ENCODE data around the gene SLC14A1.

The SLC14A1 gene

DNA sequence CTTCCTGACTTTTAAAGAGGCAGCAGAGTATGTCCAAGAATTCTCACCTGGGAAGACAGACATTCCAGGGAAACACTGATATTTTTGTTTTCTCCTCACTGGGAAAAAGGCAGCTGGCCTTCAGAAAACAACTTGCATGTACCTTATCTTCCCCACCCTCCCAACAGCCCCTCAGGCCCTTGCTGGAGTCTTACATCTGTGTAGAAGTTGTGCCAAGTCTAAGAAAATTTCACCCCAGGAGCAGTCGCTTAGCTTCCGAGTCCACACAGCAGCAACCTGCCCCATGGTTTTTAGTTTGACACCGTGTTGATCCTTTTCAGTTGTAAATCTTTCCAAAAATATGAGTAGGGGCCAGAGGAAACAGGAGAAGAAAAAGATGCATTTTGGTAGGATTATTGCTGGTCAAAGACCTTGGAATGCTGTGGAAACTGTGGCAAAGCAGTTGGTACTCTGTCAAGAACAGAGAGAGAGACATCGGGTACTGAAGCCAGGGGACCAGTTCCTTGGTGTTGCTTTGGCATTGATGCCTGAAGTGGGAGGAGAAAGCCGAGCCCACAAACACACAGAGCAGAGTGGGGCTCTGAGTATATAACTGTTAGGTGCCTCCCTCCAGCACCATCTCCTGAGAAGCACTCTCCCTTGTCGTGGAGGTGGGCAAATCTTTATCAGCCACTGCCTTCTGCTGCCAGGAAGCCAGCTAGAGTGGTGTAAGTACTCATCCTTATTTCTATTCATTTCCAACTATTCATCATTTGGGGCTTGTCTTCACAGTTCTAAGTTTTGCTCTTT, at the start of gene SLC14A1:
Gene SLC14A1 (plus strand): TSS at position 615 of the 789 bp plus-strand sequence. CDS start 6,140 bp downstream, outside the sequence.
- no peak for DNase-seq

DNA sequence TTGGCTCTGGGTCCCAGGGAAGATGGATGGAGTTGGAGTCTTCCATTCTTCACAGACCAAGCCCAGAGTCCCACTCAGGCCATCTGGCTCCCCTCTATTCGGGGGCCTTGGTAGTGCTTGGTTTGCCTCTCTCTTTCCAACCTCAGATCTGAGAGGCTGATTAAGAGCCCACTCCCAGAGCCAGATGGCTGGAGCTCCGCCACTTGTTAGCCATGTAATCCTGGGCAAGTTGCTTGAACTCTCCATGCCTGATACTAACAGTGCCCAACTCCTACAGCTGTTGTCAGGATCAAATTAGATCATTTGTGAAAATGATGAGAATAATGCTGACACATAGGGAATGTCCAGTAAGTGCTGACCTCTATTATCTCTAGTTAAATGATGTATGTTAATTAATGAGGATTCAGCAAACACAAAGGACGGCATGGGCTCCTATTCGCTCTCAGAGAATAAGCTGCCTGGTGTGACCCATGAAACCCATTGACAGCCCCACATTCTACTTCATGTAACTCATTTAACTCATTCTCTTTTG, 46.6 kb upstream of the SLC14A1 start:
- no peak for DNase-seq

DNA sequence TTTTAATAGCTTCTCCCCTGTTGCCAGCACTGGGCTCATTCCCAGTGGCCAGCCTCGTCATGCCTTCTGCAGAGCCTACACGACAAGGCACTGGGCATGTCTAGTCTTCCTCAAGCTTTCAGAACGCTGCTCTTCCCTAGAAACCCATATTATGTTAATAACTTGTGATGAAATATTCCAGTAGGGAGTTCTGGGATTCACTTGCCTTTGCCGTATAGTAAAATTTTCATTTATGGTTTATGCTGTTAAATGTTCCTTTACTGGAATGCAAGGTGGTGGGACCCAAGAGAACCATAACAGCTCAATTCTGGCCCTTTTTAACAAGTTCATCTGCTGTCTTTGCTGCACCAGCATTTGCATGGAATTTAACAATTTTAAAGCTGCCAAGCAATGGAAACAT, 45.5 kb upstream of the SLC14A1 start:
- no peak for DNase-seq

DNA sequence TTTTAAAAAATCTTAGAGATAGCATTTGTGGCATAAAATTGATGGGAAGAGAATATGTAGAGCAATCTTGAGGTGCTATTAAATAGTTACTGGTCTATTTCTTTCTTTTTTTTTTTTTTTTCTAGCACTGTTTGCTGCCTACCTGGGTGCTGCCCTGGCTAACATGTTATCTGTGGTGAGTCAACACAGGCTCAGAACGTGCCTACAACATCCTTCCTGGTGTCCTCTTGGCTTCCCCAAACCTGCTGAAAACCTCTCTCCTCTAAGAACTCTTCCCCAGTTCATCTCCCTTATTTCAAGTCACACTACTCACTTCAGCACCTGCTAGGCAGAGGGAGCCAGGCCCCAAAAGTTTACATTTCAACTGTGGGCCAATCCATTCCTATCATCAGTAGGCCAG, 45.1 kb upstream of the SLC14A1 start:
- no peak for DNase-seq

DNA sequence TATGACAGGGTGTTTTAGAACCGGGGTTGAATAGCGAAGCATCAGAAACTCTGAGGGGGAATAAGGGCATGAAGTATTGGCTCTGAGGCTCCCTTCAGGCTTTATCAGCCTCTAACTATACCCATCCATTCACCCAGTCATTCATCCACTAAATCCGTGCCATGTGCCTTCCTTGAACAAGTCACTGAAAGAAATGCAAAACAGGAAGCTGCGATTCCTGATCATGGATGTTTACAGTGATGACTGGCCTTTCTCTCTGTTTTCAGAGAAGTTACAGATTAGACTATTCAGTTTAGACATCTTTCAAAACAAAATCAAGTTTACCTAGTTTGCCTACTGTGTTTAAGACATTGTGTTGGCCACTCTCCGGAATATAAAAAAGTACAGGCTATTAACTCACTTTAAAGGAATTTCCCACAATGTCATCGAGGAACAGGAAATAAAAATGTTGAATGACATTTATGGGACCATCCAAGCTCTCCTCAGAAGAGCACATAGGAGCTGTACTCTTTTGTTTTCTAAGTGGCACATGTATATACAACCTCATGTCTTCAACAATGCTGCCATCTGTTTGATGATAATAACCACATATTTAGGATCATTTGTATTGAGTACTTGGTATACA, 43.8 kb upstream of the SLC14A1 start:
- no peak for DNase-seq

DNA sequence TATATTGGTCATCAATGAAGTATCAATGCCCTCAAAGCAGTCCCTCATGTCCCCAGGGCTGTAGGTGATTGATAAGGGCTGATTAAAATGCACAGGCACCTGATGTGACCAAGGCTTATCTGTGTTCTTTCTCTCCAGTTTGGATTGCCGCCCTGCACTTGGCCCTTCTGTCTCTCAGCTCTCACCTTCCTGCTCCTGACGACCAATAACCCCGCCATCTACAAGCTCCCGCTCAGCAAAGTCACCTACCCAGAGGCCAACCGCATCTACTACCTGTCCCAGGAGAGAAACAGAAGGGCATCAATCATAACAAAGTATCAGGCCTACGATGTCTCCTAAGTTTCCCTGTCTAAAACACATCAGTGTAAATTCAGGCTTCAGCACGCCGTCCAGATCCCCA, 41.8 kb upstream of the SLC14A1 start:
- DNase-seq = no peak

DNA sequence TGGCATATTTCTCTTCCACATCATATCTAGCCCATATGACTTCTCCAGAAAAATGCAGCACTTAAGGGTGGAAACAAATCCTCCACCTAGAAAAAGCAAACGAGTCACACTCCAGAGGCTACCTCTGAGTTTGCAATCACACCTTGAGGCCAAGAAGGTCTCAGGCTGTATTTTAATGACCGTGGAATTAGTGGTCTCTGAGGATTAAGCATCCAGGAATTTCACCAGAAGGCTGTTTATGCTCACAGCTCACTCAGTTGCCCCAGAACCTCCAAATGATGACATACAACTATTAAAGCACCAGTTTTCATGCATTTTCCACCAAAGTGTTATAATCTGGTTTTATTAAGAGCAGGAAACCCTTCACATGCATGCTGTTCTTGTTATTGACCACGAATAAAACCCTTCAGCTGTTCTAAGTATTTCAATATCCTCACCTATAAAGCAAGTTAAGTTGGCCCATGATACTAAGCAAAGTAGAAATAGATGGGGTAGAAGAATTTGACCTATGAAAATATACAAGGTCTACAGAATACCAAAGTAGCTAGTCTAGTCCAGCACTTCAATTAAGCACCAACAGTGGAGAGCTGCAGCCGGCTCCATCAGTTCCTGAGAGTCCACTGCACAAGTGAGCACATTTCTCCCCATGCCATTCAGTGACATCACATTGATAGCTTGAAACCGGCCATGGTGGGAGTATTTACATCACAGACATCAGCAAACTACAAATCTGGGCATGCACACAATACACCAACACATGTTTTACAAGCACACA, 39.5 kb upstream of the SLC14A1 start:
- DNase-seq = no peak

DNA sequence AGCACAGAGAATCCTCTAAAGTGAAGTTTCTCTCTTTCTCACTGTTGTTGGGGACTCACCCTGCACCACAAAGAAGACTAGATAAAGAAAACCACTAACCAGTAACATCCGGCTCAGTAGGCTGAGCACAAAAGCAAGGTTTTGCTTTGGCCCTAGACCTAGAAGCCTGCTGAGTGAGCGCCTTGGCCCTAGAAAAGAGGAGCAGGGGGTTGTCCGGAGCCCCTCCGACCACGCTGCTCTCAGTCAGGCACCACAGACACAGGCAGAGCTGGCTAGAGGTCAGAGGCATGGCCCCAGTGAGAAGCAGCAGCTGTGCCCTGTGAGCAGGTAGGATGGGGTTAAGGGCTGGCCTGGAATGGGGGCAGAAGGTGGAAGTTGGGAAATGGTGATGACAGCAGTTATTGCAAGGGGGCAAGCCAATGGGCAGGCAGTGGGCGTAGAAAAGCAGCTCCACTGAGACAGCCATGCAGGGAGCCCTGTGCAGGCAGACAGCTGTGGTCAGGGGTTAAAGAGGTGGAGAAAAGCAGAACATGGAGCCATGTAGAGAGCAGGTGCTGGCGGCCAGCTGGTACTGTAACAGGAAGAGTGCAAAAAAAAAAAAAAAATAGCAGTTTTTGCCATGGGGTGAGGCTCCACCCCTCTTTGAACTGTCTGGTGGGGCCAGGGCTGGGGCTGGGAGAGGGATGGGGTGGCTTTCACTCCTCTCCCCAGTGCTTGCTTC, 36.9 kb upstream of the SLC14A1 start:
- no peak for DNase-seq

DNA sequence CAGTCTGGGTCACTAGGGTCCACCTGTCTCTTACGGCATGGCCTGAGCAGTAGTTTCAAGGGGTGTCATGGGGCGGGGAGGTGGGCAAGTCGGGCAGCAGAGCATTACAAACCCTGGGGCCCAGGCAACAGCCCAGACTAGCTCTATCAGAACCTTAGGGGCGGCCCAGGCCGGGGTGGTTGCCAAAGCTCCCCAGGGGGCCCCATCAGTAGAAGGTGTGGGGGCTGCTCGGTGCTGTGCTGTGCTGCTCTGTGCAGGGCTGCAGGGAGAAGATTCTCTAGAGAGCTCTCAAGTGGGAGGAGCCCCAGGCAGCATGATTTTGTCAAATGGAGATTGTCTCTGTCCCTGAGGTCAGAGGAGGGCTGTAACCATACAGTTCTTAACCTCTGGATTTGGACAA, 36.4 kb upstream of the SLC14A1 start:
- DNase-seq = no peak

DNA sequence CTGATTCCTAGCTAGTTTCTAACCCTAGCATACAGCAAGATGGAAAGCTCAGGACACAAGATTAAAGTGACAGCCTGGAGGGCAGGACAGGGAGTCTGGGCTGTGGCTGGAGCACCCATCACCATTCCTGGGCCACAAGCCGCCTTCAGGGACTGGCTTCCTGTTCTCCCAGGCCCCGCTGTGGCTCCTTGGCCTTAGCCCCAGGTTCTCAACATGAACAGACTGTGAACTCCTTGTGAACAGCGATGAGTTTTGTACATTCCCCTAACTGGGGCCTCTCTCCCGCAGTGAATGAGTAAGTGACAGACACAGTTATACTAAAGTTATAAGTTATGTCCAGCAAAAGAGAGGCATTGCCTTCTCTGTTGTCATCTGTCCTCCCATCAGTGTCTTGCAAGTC, 35.9 kb upstream of the SLC14A1 start:
- no peak for DNase-seq

DNA sequence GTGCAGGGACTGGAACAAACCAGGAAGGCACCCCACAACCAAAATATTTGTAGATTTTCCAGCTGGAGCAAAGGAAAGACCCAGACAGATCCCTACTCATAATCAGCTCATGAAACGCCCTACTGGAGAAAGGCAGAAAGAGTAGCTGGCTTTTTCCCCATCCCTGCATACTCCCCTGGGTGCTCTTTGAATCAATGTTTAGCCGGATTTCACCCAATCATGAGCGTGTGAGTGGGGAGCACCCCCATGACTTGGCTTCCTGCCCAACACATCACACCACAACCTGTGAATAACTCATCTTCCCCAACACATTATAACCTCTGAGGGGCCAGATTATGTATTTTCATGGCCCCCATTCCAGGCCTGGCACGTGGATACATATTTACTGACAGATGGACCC, 35.1 kb upstream of the SLC14A1 start:
- no peak for DNase-seq

DNA sequence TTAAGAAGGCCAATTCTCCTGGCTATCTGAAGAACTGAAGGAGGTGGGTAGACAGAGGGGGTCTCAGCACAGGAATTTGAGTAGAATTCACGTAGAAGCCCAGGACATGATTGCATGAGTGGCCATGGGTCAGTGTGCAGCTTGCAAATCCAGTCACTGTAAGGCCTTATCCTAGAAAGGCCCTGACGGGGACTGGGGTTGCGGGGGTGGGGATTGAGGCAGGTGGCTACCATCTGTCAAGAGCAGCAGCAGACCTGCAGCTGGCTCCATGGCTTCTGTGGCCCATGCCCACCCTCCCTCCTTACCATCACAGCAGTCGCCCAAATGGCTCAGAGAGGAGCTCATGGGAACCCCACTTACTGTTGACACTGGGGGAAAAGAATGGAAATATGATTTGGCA, 34.6 kb upstream of the SLC14A1 start:
- no peak for DNase-seq

DNA sequence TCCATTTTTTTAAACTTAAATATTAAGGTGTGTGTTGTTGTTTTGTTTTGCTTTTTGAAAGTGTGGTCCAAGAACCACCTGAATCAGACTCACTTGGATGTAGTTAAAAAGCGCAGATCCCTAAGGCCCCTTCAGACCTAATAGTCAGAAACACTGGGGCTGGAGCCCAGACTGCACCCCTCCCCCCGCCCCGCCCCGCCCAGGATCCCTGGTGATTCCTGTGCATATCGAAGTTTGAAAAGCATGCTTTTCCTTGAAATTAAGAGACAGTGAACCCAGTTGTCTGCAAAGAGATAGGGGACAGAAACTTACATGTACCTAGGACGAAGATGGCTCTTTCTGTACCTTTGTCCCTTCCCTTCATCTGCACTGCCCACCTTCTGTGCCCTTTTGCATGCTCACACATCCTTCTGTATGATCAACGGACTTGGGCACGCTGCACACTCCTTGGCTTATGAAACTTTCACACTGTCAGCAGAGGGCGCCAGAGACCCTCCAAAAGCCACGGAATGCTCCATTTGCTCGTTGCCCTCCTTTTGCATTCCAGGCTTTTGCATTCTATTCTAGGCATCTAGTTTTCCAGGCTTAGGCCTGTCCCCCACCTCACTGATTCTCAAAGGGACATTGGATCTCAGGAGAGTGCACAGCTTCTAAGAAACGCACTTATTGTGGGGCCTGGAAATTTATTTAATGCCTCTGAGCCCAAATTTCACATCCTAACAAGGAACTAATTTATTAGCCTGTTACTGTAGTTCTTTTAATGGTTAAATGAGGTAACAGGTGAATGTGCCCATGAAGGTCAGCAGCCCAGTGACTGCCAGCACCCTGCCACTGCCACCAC, 32.8 kb upstream of the SLC14A1 start:
- DNase-seq = peak; percentile 29

DNA sequence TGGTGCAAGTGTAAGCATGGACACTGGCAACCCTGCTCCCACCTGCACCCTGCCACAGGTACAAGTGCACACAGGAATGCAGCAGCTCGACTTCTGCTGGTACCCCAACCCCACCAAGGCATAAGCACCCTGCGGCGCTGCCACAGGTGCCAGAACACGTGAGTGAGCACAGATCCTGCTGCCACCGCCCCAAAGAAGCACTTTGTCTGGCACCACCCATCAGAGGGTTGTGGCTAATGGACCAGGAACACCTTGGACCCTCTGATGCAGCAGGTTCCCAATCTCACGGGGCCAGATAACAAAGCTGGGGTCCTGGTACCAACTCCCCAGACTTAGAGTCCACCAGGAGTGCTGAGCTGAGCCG, 32.2 kb upstream of the SLC14A1 start:
- no peak for DNase-seq

DNA sequence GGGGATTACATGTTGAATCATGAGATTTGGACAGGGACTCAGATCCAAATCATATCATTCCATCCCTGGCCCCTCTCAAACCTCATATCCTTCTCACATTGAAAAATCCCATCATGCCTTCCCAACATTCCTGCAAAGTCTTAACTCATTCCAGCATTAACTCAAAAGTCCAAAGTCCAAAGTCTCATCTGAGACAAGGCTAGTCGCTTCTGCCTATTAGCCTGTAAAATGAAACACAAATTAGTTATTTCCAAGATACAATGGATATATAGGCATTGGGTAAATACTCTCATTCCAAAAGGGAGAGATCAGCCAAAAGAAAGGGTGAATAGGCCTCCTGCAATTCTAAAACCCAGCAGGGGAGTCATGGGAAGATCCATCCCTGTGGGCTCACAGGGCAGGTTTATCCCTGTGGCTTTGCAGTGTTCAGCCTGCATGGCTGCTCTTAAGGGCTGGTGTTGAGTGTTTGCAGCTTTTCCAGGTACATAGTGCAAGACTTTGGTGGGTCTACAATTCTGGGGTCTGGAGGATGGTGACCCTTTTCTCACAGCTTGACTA, 21.2 kb upstream of the SLC14A1 start:
- no peak for DNase-seq

DNA sequence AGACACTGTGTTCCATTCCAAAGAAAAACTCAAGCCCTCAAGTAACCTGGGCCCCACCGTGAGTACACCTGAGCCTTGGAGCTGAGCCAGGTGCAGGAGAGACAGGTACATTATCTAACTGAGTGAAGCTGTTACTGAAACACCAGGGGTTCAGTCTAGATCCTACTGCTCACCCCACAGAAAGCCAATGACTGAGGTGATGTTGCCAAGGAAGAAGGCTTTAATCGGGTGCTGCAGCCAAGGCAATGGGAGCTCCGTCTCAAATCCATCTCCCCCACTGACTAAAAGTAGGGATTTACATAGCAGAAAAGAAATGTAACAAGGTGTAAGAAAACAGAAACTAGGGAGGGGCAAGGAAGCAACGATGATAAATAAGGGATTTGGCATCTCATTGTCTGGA, 15.2 kb upstream of the SLC14A1 start:
- no peak for DNase-seq

DNA sequence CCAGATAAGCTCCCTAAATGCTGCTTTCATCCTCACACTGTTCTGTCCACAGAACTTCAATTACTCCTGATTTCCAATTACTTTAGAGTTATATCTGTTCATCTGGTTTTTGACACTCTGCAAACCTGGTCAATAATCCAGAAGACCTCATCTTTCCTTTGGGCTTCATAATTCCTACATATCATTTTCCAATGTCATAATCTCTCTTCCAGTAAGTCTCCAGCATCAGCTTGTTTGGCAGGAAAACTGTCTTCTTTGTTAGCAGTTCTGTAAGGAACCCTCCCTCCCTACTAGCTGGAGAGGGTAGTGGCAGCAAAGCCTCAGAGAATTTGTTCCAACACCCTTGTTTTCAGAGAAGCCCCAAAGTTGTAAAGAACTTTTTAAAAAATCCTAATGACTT, 11.9 kb upstream of the SLC14A1 start:
- no peak for DNase-seq

DNA sequence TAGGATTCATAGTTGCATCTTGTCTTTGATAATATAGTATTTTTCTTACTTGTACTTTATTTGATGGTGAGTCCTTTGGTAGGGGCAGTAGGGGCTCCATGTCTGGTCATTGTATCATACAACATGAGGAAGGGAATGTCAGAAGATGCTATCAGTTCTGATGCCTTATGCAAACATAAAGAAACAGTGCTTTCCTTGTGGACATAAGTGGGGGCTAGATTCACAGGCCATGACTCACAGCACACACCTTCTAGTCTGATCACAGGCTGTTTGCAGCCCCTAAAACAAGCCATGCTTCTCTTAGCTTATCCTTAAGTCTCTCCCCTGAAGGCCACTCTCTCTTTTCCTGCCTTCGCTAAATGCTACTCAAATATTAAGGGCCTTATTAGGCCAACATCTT, 10.7 kb upstream of the SLC14A1 start:
- no peak for DNase-seq

DNA sequence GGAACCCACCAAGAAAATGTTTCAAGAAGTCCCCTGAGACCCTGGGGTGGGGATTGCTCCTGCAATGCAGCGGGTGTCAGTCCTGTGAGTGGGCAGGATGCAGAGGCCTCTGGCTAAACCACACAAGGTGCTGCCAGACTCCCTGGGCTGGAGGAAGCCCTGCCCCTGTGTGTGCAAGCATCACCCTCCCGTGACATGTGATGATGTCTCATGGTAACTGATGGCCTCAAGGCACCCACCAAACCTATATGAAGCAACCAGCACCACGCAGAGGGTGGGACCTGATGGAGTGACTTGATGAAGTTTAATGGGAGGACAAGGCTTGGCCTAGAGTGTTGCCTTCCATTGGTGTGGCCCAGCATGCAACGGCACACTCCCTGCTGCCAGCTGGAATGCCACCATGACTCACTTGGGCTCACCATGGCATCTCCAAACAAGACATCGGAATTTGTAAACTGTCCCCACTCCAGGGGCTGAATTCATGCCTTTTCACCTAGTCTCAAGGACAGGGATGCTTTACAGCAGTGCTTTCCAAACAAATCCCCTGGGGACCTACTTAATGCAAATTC, 8.7 kb upstream of the SLC14A1 start:
- no peak for DNase-seq

DNA sequence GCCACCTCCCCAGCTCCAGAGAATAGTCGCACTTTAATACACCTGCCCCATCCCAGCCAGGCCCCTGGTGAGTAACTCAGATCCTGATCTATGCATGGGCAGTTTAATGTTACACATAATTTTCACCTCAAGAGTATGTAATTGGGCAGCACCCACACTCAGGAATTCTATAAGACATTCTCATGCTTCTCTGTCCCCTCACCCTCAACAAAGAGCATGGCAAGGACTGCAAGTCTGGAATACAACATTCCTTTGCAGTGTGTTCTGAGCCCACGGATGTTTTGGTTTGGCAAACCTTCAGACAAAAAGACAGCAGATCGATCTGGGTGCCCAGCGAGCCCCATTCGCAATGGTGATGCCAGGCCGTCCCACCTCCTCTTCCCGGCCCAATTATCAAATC, 4.9 kb upstream of the SLC14A1 start:
- no peak for DNase-seq

DNA sequence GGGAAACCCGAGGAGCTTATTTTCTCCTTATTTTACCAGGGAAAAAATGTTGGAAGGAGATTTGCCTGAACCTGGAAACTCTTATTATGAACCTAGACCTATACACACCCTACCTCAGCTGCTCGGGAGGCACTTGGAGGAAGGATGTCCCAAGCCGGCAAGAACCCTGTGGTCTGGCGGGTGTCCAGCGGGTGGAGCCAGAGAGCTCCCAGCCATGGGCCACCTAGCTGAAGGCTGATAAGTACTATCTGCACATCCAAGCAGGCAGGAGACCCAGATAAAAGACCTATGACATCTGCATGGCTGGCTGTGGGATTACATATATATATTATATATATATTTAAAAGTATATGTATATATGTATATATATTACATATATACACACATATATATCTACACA, 1.1 kb upstream of the SLC14A1 start:
- DNase-seq = peak; percentile 34

Data from NCI-H226 (cell line).